Right lobe of liver (tissue), 6 donors: ENCODE results near the gene BEAN1. TPM values are rescaled to one million over a fixed set of nuclear protein-coding genes. Genes with fewer than 3 reads are reported as not detected.

Experiments
- ATAC-seq, 4 donors: fragments of 200-7000 bp; cut with Tn5 transposase; one replicate each; pipeline ENCODE4 v1.9.1; 2020; ENCODE audit warnings: mild to moderate bottlenecking in 4 of 4, moderate library complexity in 4 of 4
- DNase-seq, 3 donors: peaks; one replicate each; pipeline ENCODE4 v3.0.0-alpha.2; 2020
- H3K27ac ChIP-seq, 3 donors: fragments of 200-600 bp; one replicate each; pipeline ENCODE4 v1.8.0; 2022
- H3K27me3 ChIP-seq, 2 donors: fragments of 200-600 bp; one replicate each; pipeline ENCODE4 v1.8.0; 2022
- H3K36me3 ChIP-seq, 4 donors: fragments of 200-600 bp; sonication (generic) in 1 of 4; one replicate each; pipeline versions ENCODE4 v1.5.1 to v1.8.0; 2017 to 2022; ENCODE audit warnings: control low read depth in 1 of 4
- H3K4me1 ChIP-seq, 4 donors: fragments of 200-600 bp; sonication (generic) in 1 of 4; one replicate each; pipeline versions ENCODE4 v1.5.1 to v1.8.0; 2017 to 2022; ENCODE audit warnings: control low read depth in 1 of 4
- H3K4me3 ChIP-seq, 3 donors: fragments of 200-600 bp; one replicate each; pipeline ENCODE4 v1.8.0; 2022
- H3K9me3 ChIP-seq, 4 donors: fragments of 200-600 bp; sonication (generic) in 1 of 4; one replicate each; pipeline versions ENCODE4 v1.5.1 to v1.8.0; 2017 to 2022; ENCODE audit warnings: control low read depth in 1 of 4
- POLR2A ChIP-seq: fragments of 450-650 bp; IDR thresholded peaks from one replicate; pipeline ENCODE4 v1.6.1; 2017; ENCODE audit warnings: antibody characterized with exemption, mild to moderate bottlenecking
- WGBS: methylation state at CpG from one replicate; pipeline ENCODE4 v1.1.6; 2018; ENCODE audit warnings: low coverage, low lambda C conversion rate; ENCODE audit not compliant: insufficient coverage; ENCODE audit errors: missing lambda C conversion rate; 5-methylcytosine and 5-hydroxymethylcytosine counted together
- intact Hi-C, 2 donors: fragments of 100-400 bp; cut with DNase I; formaldehyde crosslinking; loops; one replicate each; pipeline versions ENCODE4 v1.11.2 to v1.14.1; 2022
- total RNA-seq, 6 experiments: library from RNA; depleted of rRNA in 2 of 6; stranded (reverse); fragments of >200 nt in 2 of 6; fragmentation: NEBNext Ultra II Directional in 3 of 6; extraction: Animal tissue kit (Norgen Biotek cat#: 25700) in 3 of 6; gene quantifications; one replicate each; pipeline versions ENCODE4 v1.1.0 to v1.2.4, GENCODE V29; 2016 to 2023
- TF ChIP-seq, protein P1 (sequence below), 4 donors: fragments of 200-600 bp in 3 of 4; fragments of 450-650 bp in 1 of 4; IDR thresholded peaks; one replicate each; pipeline versions ENCODE4 v1.5.1 to v1.8.0; 2016 to 2022; ENCODE audit warnings: antibody characterized with exemption in 4 of 4, mild to moderate bottlenecking in 2 of 4
- donor health status: DM: no; HTN: yes; CAD: no.
- donor health status: DM: no; HTN: no; CAD: no.
- donor health status: DM: no; HTN: no; CAD: no.
- donor health status: DM: no; HTN: yes; CAD: no.
- donor health status: DM: no; HTN: yes; CAD: no.

Gene BEAN1
- total RNA-seq, 6 experiments from 2014 or later, result 0.09 to 0.26 (median 0.10) TPM; not detected in 3

- Histone ChIP-seq H3K4me1 (no peaks in the 10 kb centered on the region), H3K9me3 (no peaks in the 10 kb centered on the region), H3K4me3 (no peak overlapping the region), H3K27ac (no peak overlapping the region), H3K36me3 (no peaks in the 10 kb centered on the region), H3K27me3 (no peaks in the 10 kb centered on the region)
- no peak for TF ChIP-seq POLR2A
- TF ChIP-seq, protein P1, sequence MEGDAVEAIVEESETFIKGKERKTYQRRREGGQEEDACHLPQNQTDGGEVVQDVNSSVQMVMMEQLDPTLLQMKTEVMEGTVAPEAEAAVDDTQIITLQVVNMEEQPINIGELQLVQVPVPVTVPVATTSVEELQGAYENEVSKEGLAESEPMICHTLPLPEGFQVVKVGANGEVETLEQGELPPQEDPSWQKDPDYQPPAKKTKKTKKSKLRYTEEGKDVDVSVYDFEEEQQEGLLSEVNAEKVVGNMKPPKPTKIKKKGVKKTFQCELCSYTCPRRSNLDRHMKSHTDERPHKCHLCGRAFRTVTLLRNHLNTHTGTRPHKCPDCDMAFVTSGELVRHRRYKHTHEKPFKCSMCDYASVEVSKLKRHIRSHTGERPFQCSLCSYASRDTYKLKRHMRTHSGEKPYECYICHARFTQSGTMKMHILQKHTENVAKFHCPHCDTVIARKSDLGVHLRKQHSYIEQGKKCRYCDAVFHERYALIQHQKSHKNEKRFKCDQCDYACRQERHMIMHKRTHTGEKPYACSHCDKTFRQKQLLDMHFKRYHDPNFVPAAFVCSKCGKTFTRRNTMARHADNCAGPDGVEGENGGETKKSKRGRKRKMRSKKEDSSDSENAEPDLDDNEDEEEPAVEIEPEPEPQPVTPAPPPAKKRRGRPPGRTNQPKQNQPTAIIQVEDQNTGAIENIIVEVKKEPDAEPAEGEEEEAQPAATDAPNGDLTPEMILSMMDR (IDR thresholded peaks at IDR 0.05), result no peak
- DNase-seq (no peak), ATAC-seq (no peak)
- intact Hi-C loops, result loop anchor here in 1 of 2 donors (10.0 kb wide), 1 partner anchor 130 kb away; the partner anchor contains the start of gene CMTM3
- WGBS, result no CpG with 5 or more reads among the region's 2 CpGs
Measured at GRCh38 chr16:66475232-66475631, 48.1 kb downstream of the BEAN1 start.

DNA sequence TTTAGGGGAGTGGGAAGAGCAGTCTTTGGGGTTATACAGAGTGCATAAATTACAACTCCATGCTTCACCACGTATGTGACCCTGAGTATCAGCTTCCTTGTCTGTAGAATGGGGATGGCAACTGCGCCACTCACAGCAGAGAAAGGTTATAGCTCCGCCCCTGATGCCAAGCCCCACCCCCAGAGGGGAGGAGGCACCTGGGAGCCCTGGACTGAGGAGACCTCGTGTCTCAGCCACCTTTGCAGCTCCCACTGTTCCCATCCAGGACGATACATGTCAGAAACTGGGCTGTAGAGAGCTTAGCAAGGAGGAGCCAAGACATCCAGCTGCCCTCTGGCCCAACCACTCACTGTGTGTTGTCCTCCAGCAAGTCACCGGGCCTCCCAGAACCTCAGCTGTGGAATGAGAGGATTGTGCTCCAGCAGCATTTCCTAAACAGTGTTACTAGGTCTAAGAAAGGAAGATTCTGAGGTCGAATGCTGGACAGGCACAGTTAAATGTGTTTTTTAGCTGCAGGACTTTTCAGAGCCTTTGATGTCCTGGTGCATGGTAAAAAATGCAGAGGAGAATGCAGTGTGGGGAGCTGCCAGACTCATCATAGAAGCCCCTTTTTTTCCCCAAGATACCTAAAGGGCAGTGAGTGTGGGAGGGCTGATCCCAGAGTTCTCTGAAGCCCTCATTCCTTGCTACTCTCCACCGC lies 49.4 kb downstream of the BEAN1 start:
- WGBS, result 58% methylated on average over 2 of the region's 8 CpGs
- DNase-seq, result peak in 1 of 3 donors; percentile 47
- Histone ChIP-seq H3K4me1 (no peaks in the 10 kb centered on the region), H3K27me3 (no peaks in the 10 kb centered on the region), H3K9me3 (no peaks in the 10 kb centered on the region), H3K36me3 (no peaks in the 10 kb centered on the region), H3K4me3 (no peak overlapping the region), H3K27ac (no peak overlapping the region)
- intact Hi-C loops, result loop anchor here in 1 of 2 donors (10.0 kb wide), 1 partner anchor 128 kb away; the partner anchor contains the start of gene CMTM3
- peak in 2 of 4 donors; percentile 11 to 43 for ATAC-seq
- TF ChIP-seq, protein P1 (IDR thresholded peaks at IDR 0.05), result no peak
- no peak for TF ChIP-seq POLR2A

GRCh38 chr16:66477028-66477515 lies 50.0 kb downstream of the BEAN1 start:
- TF ChIP-seq, protein P1 (IDR thresholded peaks at IDR 0.05), result no peak
- TF ChIP-seq POLR2A, result no peak
- WGBS, result no CpG with 5 or more reads among the region's 2 CpGs
- DNase-seq (peak in 1 of 3 donors; percentile 36), ATAC-seq (no peak)
- intact Hi-C loops, result loop anchor here in 1 of 2 donors (10.0 kb wide), 1 partner anchor 128 kb away; the partner anchor contains the start of gene CMTM3
- no peak overlapping the region for H3K4me3 ChIP-seq
- no peaks in the 10 kb centered on the region for H3K36me3 ChIP-seq
- H3K4me1 ChIP-seq, result no peaks in the 10 kb centered on the region
- no peaks in the 10 kb centered on the region for H3K27me3 ChIP-seq
- no peaks in the 10 kb centered on the region for H3K9me3 ChIP-seq
- H3K27ac ChIP-seq, result no peak overlapping the region

DNA sequence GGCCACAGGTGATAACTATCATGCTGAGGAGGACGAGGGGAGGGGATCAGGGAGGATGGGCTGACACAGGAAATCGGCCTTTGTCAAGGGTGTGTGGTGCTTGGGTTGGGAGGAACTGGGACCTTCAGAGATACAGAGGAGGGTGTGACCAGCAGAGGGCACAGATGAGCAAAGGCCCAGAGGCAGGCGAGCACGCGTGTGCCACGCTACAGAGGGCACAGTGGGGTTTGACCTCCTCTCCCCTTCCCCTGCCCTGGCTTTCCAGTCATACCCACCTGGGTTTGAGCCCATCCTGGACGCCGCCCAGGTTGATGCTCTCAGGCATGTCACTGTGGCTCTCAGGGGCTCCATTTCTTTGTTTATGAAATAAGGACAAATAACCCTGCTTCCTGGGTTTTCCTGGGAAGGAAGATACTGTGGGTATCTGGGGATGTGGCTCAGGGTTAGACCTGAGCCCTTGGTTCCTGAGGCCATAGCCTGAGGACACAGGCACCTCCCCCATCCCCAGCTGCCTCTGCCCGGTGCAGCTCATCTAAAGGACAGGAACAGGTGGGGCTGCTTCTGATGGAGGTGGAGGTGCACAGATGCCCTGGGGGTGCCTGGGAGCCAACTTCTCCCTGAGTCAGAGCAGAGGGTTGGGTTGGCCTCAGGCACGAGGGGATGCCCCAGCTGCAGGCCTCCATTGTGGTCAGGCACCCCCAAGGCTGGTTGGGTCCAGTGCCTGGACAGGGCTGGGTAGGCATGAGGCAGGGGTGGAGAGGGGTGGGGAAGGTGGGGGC lies 51.8 kb downstream of the BEAN1 start:
- WGBS, result 0% methylated on average over 2 of the region's 10 CpGs
- Histone ChIP-seq H3K9me3 (no peaks in the 10 kb centered on the region), H3K36me3 (no peaks in the 10 kb centered on the region), H3K27ac (no peak overlapping the region), H3K4me1 (no peaks in the 10 kb centered on the region), H3K27me3 (no peaks in the 10 kb centered on the region), H3K4me3 (no peak overlapping the region)
- DNase-seq (peak; percentile 78 to 85 (median 80)), ATAC-seq (peak; percentile 94 to 96 (median 94))
- TF ChIP-seq POLR2A, result no peak
- TF ChIP-seq, protein P1 (IDR thresholded peaks at IDR 0.05), result peak; percentile 80 to 85 (median 83)
- intact Hi-C loops, result loop anchor here in 1 of 2 donors (10.0 kb wide), 1 partner anchor 126 kb away; the partner anchor contains the start of gene CMTM3
